ENCODE measurements around the gene LRCOL1. TPM values are rescaled to one million over a fixed set of nuclear protein-coding genes. Genes with fewer than 3 reads are reported as not detected.

LRCOL1 gene
- total and polyA plus RNA-seq, 2 of the 13 experiments (the other 11 are each of a cell fraction or from before 2014, with no cell fraction given) = not detected

DNA sequence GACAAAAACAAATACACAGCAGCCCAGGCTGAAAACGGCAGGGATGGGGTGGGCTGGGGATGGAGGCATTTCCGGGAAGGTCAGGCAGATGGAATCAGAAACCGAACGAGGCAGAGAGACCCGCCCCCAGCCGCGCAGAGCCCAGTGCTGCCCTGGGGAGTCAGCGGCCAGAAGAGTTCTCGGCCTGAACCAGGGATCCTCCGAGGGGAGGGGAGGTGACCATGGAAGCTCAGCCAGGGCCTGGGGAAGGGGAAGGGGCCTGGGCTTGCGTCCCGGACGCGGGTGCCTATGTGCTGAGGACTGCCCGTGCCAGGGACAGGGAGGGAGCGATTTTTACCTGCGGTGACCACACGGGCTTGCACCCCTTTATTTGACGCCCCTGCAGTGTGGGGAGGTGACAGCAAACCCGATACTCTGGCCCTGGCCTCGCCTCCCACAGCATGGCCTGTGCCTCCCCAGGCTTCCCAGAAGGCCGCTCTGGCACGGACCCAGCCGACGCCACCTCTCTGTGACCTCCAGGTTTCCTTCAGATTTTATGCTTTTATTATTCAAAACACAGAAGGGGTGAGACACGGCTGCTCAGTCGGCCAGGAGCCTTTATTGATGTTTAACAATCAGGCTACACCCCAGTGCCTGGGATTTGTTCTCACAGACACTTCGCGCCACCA, 7.7 kb downstream of the LRCOL1 start:
- ChIA-PET CTCF (ENCODE audit: low intra/inter-chr PET ratio, low total read pairs) (no interaction called here), POLR2A (no interaction called here)
- no peak for TF ChIP-seq SRSF9 (IDR thresholded peaks at IDR 0.05; ENCODE audit: borderline replicate concordance, insufficient read depth, low read depth, low read length, poor library complexity, severe bottlenecking)
- TF ChIP-seq ZKSCAN1 (IDR thresholded peaks at IDR 0.05; ENCODE audit: low read length) = no peak
- no peak for TF ChIP-seq PPARG (CRISPR knock-in tag; conservative IDR thresholded peaks at IDR 0.05)
- TF ChIP-seq, protein P1, sequence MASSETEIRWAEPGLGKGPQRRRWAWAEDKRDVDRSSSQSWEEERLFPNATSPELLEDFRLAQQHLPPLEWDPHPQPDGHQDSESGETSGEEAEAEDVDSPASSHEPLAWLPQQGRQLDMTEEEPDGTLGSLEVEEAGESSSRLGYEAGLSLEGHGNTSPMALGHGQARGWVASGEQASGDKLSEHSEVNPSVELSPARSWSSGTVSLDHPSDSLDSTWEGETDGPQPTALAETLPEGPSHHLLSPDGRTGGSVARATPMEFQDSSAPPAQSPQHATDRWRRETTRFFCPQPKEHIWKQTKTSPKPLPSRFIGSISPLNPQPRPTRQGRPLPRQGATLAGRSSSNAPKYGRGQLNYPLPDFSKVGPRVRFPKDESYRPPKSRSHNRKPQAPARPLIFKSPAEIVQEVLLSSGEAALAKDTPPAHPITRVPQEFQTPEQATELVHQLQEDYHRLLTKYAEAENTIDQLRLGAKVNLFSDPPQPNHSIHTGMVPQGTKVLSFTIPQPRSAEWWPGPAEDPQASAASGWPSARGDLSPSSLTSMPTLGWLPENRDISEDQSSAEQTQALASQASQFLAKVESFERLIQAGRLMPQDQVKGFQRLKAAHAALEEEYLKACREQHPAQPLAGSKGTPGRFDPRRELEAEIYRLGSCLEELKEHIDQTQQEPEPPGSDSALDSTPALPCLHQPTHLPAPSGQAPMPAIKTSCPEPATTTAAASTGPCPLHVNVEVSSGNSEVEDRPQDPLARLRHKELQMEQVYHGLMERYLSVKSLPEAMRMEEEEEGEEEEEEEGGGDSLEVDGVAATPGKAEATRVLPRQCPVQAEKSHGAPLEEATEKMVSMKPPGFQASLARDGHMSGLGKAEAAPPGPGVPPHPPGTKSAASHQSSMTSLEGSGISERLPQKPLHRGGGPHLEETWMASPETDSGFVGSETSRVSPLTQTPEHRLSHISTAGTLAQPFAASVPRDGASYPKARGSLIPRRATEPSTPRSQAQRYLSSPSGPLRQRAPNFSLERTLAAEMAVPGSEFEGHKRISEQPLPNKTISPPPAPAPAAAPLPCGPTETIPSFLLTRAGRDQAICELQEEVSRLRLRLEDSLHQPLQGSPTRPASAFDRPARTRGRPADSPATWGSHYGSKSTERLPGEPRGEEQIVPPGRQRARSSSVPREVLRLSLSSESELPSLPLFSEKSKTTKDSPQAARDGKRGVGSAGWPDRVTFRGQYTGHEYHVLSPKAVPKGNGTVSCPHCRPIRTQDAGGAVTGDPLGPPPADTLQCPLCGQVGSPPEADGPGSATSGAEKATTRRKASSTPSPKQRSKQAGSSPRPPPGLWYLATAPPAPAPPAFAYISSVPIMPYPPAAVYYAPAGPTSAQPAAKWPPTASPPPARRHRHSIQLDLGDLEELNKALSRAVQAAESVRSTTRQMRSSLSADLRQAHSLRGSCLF (CRISPR knock-in tag; IDR thresholded peaks at IDR 0.05; ENCODE audit: borderline replicate concordance) = no peak
- 0 out of 2 replicates have a peak, but pooled peaks have one; percentile 45 for TF ChIP-seq ZNF232 (CRISPR knock-in tag; IDR thresholded peaks at IDR 0.05; ENCODE audit: borderline replicate concordance)
- TF ChIP-seq ZKSCAN8 (CRISPR knock-in tag; IDR thresholded peaks at IDR 0.05; ENCODE audit: borderline replicate concordance) = no peak
- no peak for TF ChIP-seq ZNF816 (CRISPR knock-in tag; IDR thresholded peaks at IDR 0.05; ENCODE audit: borderline replicate concordance)
- TF ChIP-seq ZSCAN25 (CRISPR knock-in tag; IDR thresholded peaks at IDR 0.05) = peak; percentile 58; the same call in 1 of the 2 replicates
- 0 out of 2 replicates have a peak, but pooled peaks have one; percentile 21 for TF ChIP-seq ELF1 (CRISPR knock-in tag; IDR thresholded peaks at IDR 0.05)
- TF ChIP-seq ZBTB38 (CRISPR knock-in tag; IDR thresholded peaks at IDR 0.05) = 0 out of 2 replicates have a peak, but pooled peaks have one; percentile 33
- no peak for TF ChIP-seq GABPA (IDR thresholded peaks at IDR 0.05; ENCODE audit: low read depth, low read length)
- peak; percentile 60; the same call in 1 of the 2 replicates for TF ChIP-seq GABPA (CRISPR knock-in tag; IDR thresholded peaks at IDR 0.05; ENCODE audit: low read depth)
- TF ChIP-seq MXD3 (CRISPR knock-in tag; IDR thresholded peaks at IDR 0.05) = no peak
- no peak for TF ChIP-seq CEBPG (CRISPR knock-in tag; IDR thresholded peaks at IDR 0.05)
- 0 out of 2 replicates have a peak, but pooled peaks have one; percentile 30 for TF ChIP-seq ZNF430 (CRISPR knock-in tag; IDR thresholded peaks at IDR 0.05)
- TF ChIP-seq TOE1 (CRISPR knock-in tag; IDR thresholded peaks at IDR 0.05) = no peak
- 0 out of 2 replicates have a peak, but pooled peaks have one; percentile 21 for TF ChIP-seq SPEN (CRISPR knock-in tag; IDR thresholded peaks at IDR 0.05; ENCODE audit: low read depth)
- TF ChIP-seq ZNF296 (CRISPR knock-in tag; conservative IDR thresholded peaks at IDR 0.05) = no peak
- TF ChIP-seq HNRNPL (IDR thresholded peaks at IDR 0.05; ENCODE audit: low read depth, low read length) = 0 out of 2 replicates have a peak, but pooled peaks have one; percentile 29
- no peak for TF ChIP-seq SETDB1 (CRISPR knock-in tag; IDR thresholded peaks at IDR 0.05; ENCODE audit: borderline replicate concordance)
- no peak for TF ChIP-seq KLF11 (CRISPR knock-in tag; IDR thresholded peaks at IDR 0.05)
- no peak for TF ChIP-seq ZNF644 (CRISPR knock-in tag; IDR thresholded peaks at IDR 0.05; ENCODE audit: low read depth)

More for the DNA sequence above, 7.7 kb downstream of the LRCOL1 start:
- Histone ChIP-seq H2AFZ (ENCODE audit: low read length) (no peak overlapping the region), H3K27me3 (ENCODE audit: control insufficient read depth in 1 of 2, insufficient read depth in 2 of 2, low read length in 2 of 2) (peaks cover 4 to 52% of the 10 kb centered on the region in 2 experiments; a peak in 4 of 5 replicates), H3K79me2 (ENCODE audit: insufficient read depth, low read length) (no peaks in the 10 kb centered on the region), H3K4me3 (replicated peaks in 1 of 3; ENCODE audit: insufficient read depth in 1 of 3, low read depth in 2 of 3, low read length in 3 of 3) (no peak overlapping the region; a peak in 1 of 6 replicates), H3K36me3 (replicated peaks in 1 of 2; ENCODE audit: control insufficient read depth in 1 of 2, insufficient read depth in 2 of 2, low read length in 2 of 2) (no peaks in the 10 kb centered on the region), H3K9me3 (ENCODE audit: low read length) (no peaks in the 10 kb centered on the region), H3K9ac (ENCODE audit: insufficient read depth, low read depth, low read length) (no peak overlapping the region), H3K27ac (ENCODE audit: extremely low read length, insufficient read depth, low read length) (no peak overlapping the region), H3K4me1 (ENCODE audit: insufficient read depth, low read length) (peaks cover 57% of the 10 kb centered on the region), H3K4me2 (ENCODE audit: low read depth, low read length) (no peak overlapping the region), H4K20me1 (ENCODE audit: insufficient read depth, low read length) (no peaks in the 10 kb centered on the region)
- 49% methylated on average over 29 of the region's 29 CpGs for WGBS (ENCODE audit: low lambda C conversion rate)
- ATAC-seq = peak; percentile 8; the same call in 1 of the 3 replicates
- intact Hi-C loops (cut with micrococcal nuclease; ENCODE audit: unreplicated experiment) (no loop called here), in situ Hi-C loops (cut with HindIII; ENCODE audit: extremely low pct_ligation_motif_present, low pct_unique_long_range_greater_than_20kb) (no loop called here)
- BruUV-seq (replicated peaks) = no TSS peak
- no peak for DNase-seq (ENCODE audit: low spot score)
- FAIRE-seq = no peak

All from HepG2 (cell line).